Esophagus squamous epithelium (tissue), 4 donors: ENCODE results near the gene KMT2A.

Source experiments
- CTCF ChIP-seq, 6 experiments: fragments of 450-650 bp in 4 of 6; fragments of 200-600 bp in 2 of 6; sonication (generic) in 2 of 6; IDR thresholded peaks; one replicate each; pipeline ENCODE4 v1.5.1; 2016 to 2019; ENCODE audit warnings: antibody characterized with exemption in 6 of 6, mild to moderate bottlenecking in 4 of 6, moderate library complexity in 4 of 6
- POLR2A ChIP-seq, 4 donors: fragments of 450-650 bp; IDR thresholded peaks; one replicate each; pipeline ENCODE4 v1.6.1; 2017; ENCODE audit warnings: antibody characterized with exemption in 4 of 4, mild to moderate bottlenecking in 4 of 4, moderate library complexity in 3 of 4

- TF ChIP-seq CTCF (IDR thresholded peaks at IDR 0.05) (no peak), POLR2A (IDR thresholded peaks at IDR 0.05) (no peak)
These were observed 20.6 kb upstream of the KMT2A start for GRCh38 chr11:118415739-118416068.
